Measurements from ENCODE around the gene DNAJC8.
A peak's percentile ranks its signal among the peaks of the same experiment; 100 is the strongest.

The DNAJC8 gene

DNA sequence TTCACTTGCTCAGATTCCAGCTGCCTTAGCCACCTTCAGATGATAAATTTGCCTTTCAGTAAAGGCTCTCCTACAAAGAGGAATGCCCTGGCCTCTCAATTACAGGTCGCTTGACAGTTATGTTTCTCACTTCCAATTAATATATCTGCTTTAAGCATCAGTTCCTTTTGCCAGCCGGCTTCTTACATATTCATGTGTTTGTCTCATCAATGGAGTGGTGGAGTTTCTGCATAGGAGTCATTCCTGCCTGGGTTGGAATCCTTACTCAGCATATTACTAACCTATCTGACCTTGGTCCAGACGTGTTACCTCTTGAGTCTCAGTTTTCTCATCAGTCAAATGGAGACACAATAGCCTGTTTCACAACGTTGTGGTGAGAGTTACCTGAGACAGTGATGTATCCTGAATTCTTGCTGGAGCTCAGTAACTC is 17.1 kb upstream of the DNAJC8 start:
- DNase-seq (ENCODE audit: low spot score), result no peak

GRCh38 chr1:28249013-28249865 is 16.4 kb upstream of the DNAJC8 start:
- DNase-seq (ENCODE audit: low spot score), result peak; percentile 56

- peak; percentile 89 for DNase-seq (ENCODE audit: low spot score)
Measured at GRCh38 chr1:28248273-28249012, 15.6 kb upstream of the DNAJC8 start.

- no peak for DNase-seq (ENCODE audit: low spot score)
Measured at GRCh38 chr1:28247612-28248272, 14.9 kb upstream of the DNAJC8 start.

GRCh38 chr1:28246427-28246832 is 13.6 kb upstream of the DNAJC8 start:
- DNase-seq (ENCODE audit: low spot score), result no peak

DNA sequence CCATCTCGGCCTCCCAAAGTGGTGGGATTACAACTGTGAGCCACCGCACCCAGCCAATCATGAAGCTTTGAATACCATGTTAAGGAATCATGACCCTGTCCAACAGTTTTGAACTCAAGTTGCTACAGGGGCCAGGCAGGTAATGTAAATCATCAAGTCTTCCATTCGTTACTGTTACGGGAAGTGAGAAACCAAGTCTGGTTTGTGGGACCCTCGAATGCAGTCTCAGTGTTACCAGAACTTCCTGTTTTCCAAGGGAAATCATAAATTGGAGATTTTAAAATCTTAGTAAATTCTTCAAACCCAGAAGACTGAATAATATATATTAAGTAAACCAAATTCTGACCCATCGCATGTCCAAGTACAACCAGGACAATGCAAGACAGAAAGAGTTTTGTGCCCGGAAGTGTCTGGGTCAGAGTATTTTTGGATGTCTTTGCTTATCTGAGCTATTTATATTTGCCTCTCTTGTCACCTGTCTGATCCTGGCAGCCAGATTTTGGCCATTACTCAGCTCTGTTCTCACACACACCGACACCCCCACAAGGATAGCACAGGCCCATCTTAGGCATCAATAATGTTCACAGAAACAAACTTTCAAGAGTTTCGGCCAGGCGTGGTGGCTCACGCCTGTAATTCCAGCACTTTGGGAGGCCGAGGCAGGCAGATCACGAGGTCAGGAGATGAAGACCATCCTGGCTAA is 11.9 kb upstream of the DNAJC8 start:
- DNase-seq (ENCODE audit: low spot score), result no peak

DNA sequence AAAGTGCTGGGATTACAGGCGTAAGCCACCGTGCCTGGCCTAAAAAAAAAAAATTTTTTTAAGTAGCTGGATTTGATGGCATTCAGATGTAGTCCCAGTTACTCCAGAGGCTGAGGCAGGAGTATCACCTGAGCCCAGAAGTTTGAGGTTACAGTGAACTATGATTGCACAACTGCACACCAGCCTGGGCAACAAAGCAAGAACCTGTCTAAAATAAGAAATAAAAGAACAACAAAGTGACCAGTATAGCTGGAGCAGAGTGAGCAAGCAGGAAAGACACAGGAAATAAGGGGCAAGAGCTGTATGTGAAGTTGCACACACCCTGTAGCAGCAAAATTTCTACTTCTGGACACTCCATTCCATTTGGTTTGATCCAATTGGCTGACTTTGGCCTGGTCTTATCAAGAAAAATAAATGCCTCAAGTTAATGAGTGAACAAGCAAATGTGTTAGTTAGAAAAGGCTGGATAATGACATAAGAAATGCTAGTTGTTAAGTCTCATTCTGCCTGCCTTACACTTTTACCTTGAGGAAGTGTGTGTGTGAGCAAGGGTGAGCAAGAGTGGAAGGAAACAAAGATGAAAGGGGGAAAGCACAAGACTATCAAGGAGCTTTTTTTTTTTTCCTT is 11.0 kb upstream of the DNAJC8 start:
- no peak for DNase-seq (ENCODE audit: low spot score)

- DNase-seq (ENCODE audit: low spot score), result no peak
Measured at GRCh38 chr1:28241638-28242241, 8.9 kb upstream of the DNAJC8 start.

DNA sequence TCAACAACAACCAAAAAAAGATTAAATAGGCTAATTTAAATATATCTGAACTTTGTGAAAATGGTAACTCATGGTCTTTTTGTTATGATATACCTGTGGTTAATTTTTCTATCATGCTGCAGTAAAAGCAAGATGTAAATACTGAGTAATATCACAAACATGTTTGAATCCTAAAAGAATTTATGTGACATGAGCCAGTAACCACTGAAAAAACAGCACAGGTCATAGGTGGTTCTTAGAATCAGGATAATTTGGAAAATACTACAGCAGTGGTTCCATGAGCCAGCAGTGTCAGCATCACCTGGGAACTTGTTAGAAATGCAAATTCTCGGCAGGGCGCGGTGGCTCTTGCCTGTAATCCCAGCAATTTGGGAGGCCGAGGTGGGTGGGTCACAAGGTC is 7.2 kb upstream of the DNAJC8 start:
- no peak for DNase-seq (ENCODE audit: low spot score)

DNA sequence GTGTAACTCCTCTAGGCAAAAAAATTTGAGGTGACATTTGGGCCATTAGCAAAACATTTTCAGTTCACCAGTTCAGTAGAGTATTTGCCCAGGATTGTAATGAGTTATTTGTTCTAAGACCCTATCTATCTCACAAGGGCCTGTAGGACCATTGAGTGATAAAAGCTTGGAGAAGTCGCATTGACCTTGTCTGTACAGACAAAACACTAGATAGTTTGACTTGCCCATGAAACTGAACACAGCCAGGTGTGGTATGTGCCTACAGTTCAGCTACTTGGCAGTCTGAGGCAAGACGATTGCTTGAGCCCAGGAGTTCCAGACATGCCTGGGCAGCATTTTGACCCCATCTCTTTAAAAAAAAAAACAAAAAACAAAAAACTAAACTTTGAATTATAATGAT is 6.2 kb upstream of the DNAJC8 start:
- no peak for DNase-seq (ENCODE audit: low spot score)

GRCh38 chr1:28236656-28237322 is 4.0 kb upstream of the DNAJC8 start:
- DNase-seq (ENCODE audit: low spot score), result no peak

GRCh38 chr1:28235755-28236655 is 3.2 kb upstream of the DNAJC8 start, which contains the start of gene ATP5IF1:
Gene ATP5IF1, plus strand, starts transcription at chr1:28236124. Its CDS starts 60 bp downstream, at chr1:28236184.
- DNase-seq (ENCODE audit: low spot score), result peak; percentile 96

DNA sequence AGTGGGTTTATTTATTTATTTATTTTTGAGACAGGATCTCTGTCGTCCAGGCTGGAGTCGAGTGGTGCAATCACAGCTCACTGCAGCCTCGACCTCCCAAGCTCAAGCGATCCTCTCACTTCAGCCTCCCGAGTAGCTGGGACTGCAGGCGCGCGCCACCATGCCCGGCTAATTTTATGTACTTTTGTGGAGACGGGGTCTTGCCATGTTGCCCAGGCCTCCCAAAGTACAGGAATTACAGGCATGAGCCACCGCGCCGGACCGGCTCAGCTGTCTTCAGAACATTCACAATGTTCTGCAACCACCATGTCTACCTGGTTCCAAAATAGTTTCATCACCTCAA is 406 bp upstream of the DNAJC8 start:
- no peak for DNase-seq (ENCODE audit: low spot score)

GRCh38 chr1:28229996-28230395 is 2.8 kb downstream of the DNAJC8 start:
- no peak for DNase-seq (ENCODE audit: low spot score)

- DNase-seq (ENCODE audit: low spot score), result no peak
Measured at GRCh38 chr1:28229089-28229488, 3.7 kb downstream of the DNAJC8 start.

DNA sequence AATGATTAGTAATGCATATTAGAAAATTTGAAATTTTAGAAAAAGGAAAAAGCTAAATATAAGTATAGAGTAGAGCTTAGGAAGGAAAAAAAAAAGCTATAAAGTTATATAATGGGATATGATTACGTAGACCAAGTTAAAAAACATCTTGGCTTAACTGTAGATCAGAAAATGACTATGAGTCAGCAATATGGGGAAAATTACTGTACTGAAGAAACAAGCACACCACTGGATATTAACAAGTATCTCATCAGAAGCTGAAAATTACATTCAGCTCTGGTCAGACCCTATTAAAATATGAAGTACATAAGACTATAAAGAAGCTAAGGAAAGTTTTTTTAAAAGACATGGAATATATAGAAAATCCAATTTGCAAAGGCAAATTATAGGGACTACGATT is 19.5 kb downstream of the DNAJC8 start:
- no peak for DNase-seq (ENCODE audit: low spot score)

GRCh38 chr1:28209700-28210099 is 23.1 kb downstream of the DNAJC8 start:
- no peak for DNase-seq (ENCODE audit: low spot score)

- peak; percentile 63 for DNase-seq (ENCODE audit: low spot score)
Measured at GRCh38 chr1:28208818-28209441, 23.9 kb downstream of the DNAJC8 start.

GRCh38 chr1:28205243-28205642 is 27.6 kb downstream of the DNAJC8 start:
- no peak for DNase-seq (ENCODE audit: low spot score)
